GM03348 (cell line): Measurements from ENCODE around the gene MRPL49.
"Not testable (repeated sequence)": the region's sequence is repeated elsewhere in the genome, so short reads cannot be mapped to it uniquely, and the experiment has no call there.

Experiments used
- DNase-seq: peaks from one replicate; pipeline ENCODE4 v3.0.0; 2012; ENCODE audit warnings: low spot score

The MRPL49 gene

DNA sequence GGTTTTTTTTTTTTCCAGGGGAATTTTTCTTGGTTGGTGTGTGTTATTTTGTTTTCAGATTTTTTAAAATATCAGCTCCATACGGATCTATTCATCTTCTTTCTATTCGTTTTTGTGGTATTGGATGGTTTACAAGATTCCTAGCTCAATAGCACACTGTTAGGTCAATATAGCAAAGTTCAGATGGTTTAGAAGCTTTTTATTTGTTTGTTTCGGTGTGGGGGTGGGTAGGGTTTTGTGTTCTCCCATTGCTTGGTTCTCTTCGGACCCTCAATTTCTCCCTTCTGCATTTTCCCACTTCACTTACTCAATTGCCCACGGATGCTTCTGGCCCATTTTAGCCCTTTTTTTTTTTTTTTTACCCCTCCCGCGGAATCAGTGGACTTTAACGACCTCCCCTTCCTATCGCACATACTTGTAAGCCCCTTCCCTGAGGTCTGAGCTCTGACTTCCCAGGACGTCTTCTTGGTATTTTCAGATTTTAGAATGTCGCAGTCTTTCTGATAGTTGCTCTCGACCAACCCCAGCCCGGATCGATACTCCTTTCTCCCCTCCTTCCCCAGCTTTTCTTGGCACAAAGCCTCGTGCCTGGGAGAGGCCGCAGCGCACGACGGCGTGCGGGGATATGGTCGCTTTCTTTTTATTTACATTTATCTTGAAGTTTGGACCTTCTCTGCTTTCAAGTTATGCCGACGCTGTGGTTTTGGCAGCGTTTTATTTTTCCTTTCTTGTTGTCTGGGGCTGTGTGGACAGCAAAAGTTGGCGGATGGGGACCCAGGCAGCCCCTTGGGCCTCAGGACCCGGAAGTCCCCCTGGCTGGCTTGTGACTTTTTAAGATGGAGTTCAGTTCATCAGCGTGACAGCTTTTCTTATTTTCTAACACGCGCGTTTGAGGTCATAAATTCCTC, 43.5 kb downstream of the MRPL49 start:
- DNase-seq = no peak

DNA sequence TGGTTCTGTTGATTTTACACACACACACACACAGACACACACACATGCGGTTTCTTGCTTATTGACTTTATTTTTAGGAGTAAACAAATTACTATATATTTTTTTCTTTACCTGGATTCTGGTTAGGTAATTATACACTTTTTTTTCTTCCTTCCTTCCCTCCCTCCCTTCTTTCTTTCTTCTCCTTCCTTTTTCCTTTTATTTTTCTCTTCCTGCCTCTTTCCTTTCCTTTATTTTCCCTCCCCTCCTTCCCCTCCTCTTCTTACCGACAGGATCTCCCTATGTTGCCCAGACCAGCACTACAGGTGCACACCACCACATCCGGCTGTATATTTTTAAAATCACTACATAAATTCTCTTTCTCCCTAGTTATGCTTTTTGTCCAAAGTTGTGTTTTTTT, 44.8 kb downstream of the MRPL49 start:
- no peak for DNase-seq

DNA sequence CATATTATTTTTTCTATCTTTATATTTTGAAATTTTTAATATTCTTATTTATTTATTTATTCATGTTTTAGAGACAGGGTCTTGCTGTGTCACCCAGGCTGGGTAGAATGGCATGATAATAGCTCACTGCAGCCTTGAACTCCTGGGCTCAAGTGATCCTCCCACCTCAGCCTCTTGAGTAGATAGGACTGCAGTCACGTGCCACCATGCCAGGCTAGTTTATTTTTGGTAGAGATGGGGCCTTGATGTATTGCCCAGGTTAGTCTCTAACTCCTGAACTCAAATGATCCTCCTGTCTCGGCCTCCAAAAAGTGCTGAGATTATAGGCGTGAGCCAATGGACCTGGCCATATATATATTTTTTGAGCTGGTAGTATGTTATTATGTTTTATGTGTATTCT, 45.5 kb downstream of the MRPL49 start:
- no peak for DNase-seq

DNA sequence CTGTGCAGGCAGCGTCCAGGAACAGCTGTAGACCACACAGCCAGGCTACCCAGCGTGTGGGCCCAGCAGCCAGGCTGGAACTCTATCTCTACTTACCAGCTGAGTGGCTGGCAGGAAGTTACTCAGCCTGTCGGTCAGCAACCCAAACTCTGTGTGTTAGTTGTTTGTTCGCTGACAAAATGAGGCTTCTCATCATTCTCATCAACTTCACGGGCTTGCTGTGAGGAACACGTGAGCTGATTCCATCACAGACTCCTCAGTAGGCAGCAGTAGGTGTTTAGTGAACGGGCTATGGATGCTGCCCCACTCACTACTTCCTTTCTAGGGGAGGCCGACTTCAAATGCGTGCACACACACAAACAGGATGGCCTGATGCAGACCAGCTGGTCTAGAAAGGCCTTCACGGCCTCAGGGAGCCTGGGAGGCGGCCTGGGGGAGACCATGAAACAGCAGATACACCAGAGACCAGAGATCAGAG, 47.1 kb downstream of the MRPL49 start:
- DNase-seq = no peak

- DNase-seq = no peak
Observed at GRCh38 chr11:65170058-65170534, 48.0 kb downstream of the MRPL49 start, which contains the start of gene SPDYC. Gene SPDYC, plus strand, starts transcription at chr11:65170233. Its CDS starts 1,125 bp downstream, at chr11:65171358.

DNA sequence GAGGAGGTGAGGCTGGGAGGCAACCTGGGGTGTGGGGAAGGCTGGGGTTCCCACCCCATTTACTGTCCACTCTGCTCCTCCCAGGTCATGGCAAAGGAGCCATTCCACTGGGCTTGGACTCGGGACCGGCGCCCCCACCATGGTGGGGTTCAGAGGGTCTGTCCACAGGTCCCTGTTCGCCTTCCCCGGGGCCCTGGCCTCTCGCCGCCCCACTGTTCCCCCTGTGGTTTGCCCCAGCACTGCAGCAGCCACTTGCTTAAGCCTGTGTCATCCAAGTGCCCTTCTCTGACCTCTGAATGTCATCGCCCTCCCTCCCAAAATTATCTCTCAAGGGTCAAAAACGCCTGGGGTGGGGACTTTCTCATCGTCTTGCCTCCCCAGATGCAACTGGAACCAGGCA, 50.5 kb downstream of the MRPL49 start:
- DNase-seq = no peak

DNA sequence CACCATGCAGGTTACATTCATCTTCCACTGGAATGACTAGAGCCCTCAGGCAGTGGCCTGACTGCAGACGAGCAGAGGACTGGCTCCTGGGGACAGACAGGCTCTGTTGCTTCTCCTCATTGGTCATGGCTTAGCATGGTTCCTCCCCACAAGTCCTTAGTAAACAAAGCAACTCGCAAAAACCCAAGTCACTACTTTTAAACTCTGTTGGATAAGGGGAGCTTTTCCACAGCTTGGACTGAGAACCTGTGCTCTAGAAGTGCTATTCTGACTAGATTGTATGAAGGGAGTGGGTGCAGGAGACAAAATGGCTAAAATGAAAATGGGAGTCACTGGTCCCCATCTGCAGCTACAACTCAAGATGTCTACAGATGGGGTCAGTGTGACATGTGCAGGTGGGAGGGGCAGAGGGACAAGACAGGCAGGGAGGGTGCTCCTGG, 52.5 kb downstream of the MRPL49 start:
- DNase-seq = not testable (repeated sequence)
